ENCODE data around the gene TRIM27. TPM values are rescaled to one million over a fixed set of nuclear protein-coding genes. Genes with fewer than 3 reads are reported as not detected.

TRIM27 gene
- total RNA-seq, 1 donor from 2014 or later: 17.8 TPM

DNA sequence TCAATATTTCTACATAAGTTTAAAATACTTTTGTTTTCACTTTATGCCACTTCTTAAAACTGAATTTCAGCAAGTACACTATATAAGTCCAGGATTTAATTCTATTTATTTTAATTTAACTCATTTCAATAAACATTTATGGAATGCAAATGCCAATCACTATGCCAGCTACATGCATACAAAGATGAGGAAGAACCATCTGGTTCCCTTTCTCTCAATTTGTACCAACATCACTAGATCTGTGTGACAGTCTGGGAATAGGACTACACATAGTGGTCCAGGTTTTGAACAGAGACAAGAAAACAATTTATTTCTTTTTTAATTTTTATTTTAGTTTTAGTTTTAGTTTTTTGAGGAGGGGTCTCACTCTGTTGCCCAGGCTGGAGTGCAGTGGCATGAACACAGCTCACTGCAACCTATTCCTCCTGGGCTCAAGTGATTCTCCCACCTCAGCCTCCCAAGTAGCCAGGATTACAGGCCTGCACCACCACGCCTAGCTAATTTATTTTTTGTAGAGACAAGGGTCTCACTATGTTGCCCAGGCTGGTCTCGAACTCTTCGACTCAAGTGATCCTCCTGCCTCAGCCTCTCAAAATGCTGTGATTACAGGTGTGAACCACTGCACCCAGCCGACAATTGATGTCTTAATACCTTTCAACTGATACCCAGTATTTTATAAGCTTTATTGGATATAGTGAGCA, 35.8 kb downstream of the TRIM27 start:
- TF ChIP-seq, protein P1, sequence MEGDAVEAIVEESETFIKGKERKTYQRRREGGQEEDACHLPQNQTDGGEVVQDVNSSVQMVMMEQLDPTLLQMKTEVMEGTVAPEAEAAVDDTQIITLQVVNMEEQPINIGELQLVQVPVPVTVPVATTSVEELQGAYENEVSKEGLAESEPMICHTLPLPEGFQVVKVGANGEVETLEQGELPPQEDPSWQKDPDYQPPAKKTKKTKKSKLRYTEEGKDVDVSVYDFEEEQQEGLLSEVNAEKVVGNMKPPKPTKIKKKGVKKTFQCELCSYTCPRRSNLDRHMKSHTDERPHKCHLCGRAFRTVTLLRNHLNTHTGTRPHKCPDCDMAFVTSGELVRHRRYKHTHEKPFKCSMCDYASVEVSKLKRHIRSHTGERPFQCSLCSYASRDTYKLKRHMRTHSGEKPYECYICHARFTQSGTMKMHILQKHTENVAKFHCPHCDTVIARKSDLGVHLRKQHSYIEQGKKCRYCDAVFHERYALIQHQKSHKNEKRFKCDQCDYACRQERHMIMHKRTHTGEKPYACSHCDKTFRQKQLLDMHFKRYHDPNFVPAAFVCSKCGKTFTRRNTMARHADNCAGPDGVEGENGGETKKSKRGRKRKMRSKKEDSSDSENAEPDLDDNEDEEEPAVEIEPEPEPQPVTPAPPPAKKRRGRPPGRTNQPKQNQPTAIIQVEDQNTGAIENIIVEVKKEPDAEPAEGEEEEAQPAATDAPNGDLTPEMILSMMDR (IDR thresholded peaks at IDR 0.05; ENCODE audit: borderline replicate concordance): no peak
- Histone ChIP-seq H3K4me1 (no peaks in the 10 kb centered on the region), H3K36me3 (no peaks in the 10 kb centered on the region), H3K4me3 (no peak overlapping the region), H3K27me3 (ENCODE audit: low read depth) (peaks cover 24% of the 10 kb centered on the region), H3K9me3 (replicated peaks) (no peaks in the 10 kb centered on the region), H3K27ac (replicated peaks) (no peak overlapping the region)
- no peak for DNase-seq
- intact Hi-C loops (cut with micrococcal nuclease): no loop called here

DNA sequence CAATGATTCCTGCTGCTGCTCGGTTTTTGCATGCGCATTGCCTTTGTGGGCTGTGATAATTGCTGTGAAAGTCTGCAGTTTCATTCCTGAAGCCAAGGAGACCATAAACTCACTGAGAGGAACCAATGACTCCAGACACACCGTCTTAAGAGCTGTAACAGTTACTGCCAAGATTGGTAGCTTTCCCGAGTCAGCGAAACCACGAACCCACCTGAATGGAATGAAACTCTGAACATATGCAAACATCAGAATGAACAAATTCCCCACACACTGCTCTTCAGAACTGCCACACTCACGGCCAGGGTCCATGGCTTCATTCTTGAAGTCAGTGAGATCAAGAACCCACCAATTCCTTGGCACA, 37.7 kb downstream of the TRIM27 start:
- DNase-seq: no peak
- H3K4me3 ChIP-seq: no peak overlapping the region
- H3K9me3 ChIP-seq (replicated peaks): no peaks in the 10 kb centered on the region
- no peaks in the 10 kb centered on the region for H3K36me3 ChIP-seq
- peaks cover 5% of the 10 kb centered on the region for H3K4me1 ChIP-seq
- intact Hi-C loops (cut with micrococcal nuclease): no loop called here
- H3K27me3 ChIP-seq (ENCODE audit: low read depth): peaks cover 24% of the 10 kb centered on the region
- TF ChIP-seq, protein P1 (IDR thresholded peaks at IDR 0.05; ENCODE audit: borderline replicate concordance): no peak
- no peak overlapping the region for H3K27ac ChIP-seq (replicated peaks)

DNA sequence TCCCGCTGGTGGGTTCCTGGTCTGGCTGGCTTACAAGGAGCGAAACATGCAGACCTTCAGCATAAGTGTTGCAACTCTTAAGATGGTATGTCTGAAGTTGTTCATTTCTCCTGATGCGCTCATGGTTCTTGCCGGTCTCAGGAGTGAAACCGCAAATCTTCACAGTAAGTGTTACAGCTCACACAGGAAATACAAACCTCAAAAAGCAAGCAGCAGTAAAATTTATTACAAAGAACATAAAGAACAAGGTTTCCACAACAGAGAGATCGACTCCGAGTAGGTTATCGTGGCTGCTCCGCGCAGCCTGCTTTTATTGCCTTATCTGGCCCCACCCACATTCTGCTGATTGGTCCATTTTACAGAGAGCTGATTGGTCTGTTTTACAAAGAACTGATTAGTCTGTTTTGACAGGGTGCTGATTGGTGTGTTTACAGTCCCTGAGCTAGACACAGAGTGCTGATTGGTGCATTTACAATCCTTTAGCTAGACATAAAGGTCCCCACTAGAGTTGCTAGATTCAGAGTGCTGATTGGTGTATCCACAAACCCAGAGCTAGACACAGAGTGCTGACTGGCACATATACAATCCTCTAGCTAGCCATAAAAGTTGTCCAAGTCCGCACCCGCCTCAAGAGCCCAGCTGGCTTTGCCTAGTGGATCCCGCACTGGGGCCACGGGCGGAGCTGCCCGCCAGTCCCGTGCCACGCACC, 39.2 kb downstream of the TRIM27 start:
- no peak for DNase-seq
- Histone ChIP-seq H3K4me3 (peak overlapping the region; percentile 38), H3K27ac (replicated peaks) (no peak overlapping the region), H3K4me1 (peaks cover 13% of the 10 kb centered on the region), H3K9me3 (replicated peaks) (no peaks in the 10 kb centered on the region), H3K27me3 (ENCODE audit: low read depth) (peaks cover 24% of the 10 kb centered on the region), H3K36me3 (no peaks in the 10 kb centered on the region)
- intact Hi-C loops (cut with micrococcal nuclease): no loop called here
- TF ChIP-seq, protein P1 (IDR thresholded peaks at IDR 0.05; ENCODE audit: borderline replicate concordance): no peak

DNA sequence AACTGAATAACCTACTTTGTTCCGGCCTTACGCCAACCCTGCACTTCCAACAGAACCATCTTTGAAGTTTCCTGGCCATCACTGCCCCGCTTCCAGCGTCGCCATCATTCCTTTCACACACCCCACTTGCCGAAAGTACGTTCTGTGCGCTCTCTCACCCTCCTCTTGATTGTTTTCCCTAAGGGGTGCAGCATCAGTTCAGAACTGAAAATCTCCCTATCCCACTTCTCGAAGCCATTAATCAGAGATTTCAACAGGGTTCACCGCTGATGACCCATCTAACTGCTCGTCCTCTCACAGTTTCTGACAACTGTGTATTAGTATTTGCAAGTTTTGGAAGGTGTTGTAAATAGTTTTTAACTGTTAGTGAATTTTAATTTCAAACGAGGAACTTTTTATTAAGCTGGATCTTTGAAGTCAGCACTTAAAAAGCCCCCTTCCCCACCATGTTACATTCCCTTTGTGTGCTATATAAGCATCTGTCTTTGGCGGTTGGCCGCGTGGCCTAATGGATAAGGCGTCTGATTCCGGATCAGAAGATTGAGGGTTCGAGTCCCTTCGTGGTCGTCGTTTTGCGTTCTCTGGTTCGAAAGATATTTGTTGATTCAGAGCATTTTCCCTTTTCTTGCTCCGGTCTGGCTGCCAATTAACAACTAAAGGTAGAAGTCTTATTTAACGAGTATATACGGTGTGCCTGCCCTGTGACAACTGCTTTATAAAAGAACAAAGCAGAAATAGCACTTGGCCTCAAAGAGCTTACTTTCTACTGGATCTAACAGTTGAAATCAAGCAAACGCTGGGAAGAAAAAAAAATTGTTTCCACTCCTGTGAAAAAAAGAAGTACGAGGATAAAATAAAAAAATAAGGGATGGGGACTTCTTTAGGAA, 42.6 kb downstream of the TRIM27 start:
- Histone ChIP-seq H3K27ac (replicated peaks) (no peak overlapping the region), H3K4me1 (peaks cover 13% of the 10 kb centered on the region), H3K36me3 (no peaks in the 10 kb centered on the region), H3K9me3 (replicated peaks) (no peaks in the 10 kb centered on the region), H3K4me3 (peak overlapping the region; percentile 68), H3K27me3 (ENCODE audit: low read depth) (peaks cover 39% of the 10 kb centered on the region)
- peak; percentile 61 for DNase-seq
- TF ChIP-seq, protein P1 (IDR thresholded peaks at IDR 0.05; ENCODE audit: borderline replicate concordance): no peak
- intact Hi-C loops (cut with micrococcal nuclease): no loop called here

DNA sequence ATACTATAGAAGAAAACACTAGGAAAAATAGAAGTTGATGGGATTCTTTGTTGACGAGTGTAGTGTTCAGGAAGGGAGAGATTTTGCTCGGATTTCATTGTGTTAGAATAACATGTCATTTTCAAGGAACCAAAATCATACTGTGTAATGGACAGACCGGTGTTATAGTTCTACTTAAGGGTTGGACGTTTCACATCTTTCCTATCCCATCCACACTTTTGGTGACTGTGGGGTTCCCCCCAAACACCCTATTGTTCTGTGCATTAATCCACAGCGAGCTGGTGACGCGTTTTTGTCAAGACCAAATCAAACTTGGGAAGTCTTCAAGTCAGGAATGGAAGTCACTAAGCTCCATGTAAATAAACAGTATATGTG, 43.3 kb downstream of the TRIM27 start:
- intact Hi-C loops (cut with micrococcal nuclease): no loop called here
- TF ChIP-seq, protein P1 (IDR thresholded peaks at IDR 0.05; ENCODE audit: borderline replicate concordance): no peak
- Histone ChIP-seq H3K36me3 (no peaks in the 10 kb centered on the region), H3K4me1 (peaks cover 13% of the 10 kb centered on the region), H3K27ac (replicated peaks) (no peak overlapping the region), H3K27me3 (ENCODE audit: low read depth) (peaks cover 39% of the 10 kb centered on the region), H3K9me3 (replicated peaks) (no peaks in the 10 kb centered on the region), H3K4me3 (peak overlapping the region; percentile 68)
- DNase-seq: no peak
